Hindlimb muscle (tissue), 1 donor: ENCODE results near the gene CCDC88A. TPM values are rescaled to one million over a fixed set of nuclear protein-coding genes. Genes with fewer than 3 reads are reported as not detected.
"Not testable (repeated sequence)": the region's sequence is repeated elsewhere in the genome, so short reads cannot be mapped to it uniquely, and the experiment has no call there.

Source experiments
- DNase-seq: peaks from one replicate; pipeline ENCODE4 v3.0.0-alpha.2; 2013
- polyA plus RNA-seq: library from polyadenylated mRNA; unstranded; fragments of 120-200 nt; gene quantifications from one replicate; pipeline ENCODE4 v1.2.1, GENCODE V29; 2013; ENCODE audit not compliant: insufficient read length

CCDC88A gene
- polyA plus RNA-seq, 1 donor = 50.7 TPM

GRCh38 chr2:55371376-55371775, 48.3 kb downstream of the CCDC88A start:
- no peak for DNase-seq

GRCh38 chr2:55370208-55370607, 49.4 kb downstream of the CCDC88A start:
- no peak for DNase-seq

GRCh38 chr2:55365303-55365702, 54.4 kb downstream of the CCDC88A start:
- DNase-seq = no peak

- peak; percentile 66 for DNase-seq
These were observed 55.2 kb downstream of the CCDC88A start for GRCh38 chr2:55364189-55365055.

- no peak for DNase-seq
These were observed 56.0 kb downstream of the CCDC88A start for GRCh38 chr2:55363636-55364035.

DNA sequence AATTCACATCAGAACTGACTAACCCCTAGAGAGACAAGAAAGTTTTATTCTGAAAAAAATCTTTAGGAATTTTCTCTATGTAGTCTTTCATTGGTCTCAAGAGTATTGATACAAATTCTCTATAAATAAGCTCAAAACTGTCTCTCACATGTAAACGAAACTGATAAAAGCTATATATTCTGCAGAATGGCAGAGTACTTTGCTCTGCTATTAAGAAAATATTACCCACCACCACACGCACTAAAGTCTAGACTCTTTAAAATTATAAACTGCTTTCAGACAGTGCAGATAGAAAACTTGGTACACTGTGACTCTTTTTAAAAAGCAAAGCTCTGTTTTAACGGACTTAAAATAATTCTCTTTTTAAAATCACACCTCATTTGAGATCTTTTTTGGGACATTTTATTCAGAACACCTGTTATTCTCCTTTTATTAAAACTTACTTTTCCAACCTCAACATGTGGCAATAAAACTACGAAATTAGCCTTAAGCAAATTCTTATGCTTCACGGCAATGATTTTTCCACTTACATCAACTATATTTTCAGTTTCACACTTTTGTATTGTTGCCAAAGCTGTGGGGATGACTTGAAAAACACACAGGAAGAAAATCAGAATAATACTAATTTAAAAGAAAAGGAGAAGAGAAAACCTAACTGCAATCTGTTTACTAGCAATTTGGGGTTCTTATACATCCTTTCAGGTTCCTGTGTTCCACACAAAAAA, 58.0 kb downstream of the CCDC88A start:
- peak; percentile 27 for DNase-seq

DNA sequence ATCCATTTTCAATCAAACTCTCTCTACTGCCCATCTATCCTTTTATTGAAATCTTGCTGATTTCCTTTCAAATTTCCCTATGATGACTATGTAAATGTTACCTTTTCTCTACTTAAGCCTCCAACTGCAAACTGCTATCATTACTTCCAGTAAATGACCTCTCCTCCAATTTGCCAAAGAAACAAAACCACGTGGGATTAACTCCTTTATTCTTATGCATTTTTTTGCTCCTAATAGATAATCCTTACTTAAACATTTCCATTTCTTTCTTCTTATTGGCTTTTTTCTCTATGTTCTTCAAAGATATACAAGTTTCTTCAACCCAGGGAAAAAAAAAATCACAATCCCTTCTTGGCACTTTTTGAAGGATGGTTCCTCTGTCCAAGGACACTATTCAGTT, 61.2 kb downstream of the CCDC88A start:
- no peak for DNase-seq

DNA sequence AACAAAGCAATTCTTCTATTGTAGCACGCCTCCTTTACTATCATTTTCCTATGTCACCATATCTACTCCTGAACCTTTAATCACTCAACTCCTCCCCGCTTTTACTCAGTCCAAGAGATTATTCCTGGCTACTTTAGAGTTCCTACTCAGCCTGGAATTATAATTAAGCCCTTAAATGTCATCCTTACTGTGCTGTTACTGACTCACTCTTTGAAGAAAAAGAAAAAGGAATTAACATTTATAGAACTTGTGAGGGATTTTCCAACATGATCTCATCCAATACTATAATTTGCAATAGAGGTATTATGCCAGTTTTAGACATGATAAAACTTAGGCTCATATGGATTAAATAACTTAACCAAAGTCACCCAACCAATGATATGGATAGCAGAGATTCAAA, 61.7 kb downstream of the CCDC88A start:
- DNase-seq = peak; percentile 12

- no peak for DNase-seq
These were observed 62.5 kb downstream of the CCDC88A start for GRCh38 chr2:55357164-55357563.

- DNase-seq = not testable (repeated sequence)
These were observed 63.5 kb downstream of the CCDC88A start for GRCh38 chr2:55356136-55356535.

GRCh38 chr2:55355451-55355850, 64.2 kb downstream of the CCDC88A start:
- DNase-seq = no peak

DNA sequence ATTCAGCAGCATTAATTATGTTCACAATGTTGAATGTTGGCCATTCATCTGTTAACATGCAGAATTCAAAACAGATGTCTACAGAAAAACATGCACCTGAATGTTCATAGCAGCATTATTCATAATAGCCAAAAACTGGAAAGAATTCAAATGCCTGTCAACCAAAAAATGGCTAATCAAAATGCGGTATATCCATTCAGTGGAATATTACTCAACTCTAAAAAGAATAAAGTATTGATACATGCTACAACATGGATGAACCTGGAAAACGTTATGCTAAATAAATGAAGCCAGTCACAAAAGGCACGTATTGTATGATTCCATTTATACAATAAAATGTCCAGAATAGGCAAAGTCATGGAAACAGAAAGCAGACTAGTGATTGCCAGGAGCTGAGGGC, 68.0 kb downstream of the CCDC88A start:
- no peak for DNase-seq

DNA sequence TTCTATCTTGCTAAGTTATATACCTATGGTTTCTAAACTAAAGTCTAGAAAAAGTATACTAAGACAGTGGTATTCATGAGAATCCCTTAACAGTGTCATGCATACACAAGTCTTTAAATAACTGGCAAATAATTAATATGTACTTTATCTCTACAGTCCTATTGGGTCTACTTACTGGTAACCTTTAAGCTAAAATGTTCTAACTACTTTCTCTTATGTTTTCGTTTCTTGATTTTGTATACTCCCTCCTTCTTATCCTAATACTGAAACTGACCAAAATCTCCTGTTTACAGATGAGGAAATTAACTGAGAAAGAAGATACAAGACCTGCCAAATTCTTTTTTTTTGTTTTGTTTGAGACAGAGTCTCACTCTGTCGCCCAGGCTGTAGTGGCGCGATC, 74.6 kb downstream of the CCDC88A start:
- no peak for DNase-seq

- no peak for DNase-seq
These were observed 81.4 kb downstream of the CCDC88A start for GRCh38 chr2:55338268-55338667.

DNA sequence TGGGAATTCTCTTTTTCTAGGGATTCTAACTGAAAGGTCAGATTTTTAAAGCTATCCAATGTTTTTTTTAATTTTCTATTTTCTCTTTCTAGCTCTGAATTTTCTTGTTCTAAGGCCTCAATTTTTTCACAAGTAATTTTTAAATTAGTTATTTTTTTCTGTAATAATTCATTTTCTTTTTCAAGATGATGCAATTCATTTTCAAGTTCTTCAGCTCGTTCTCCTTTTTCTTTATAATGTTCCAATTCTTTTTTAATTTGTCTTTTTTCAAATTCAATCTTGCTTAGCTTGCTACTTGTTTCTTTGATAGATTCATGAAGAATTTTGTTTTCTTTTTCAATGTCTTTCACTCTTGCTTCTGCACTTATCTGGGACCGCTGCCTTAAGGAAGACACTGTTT, 84.9 kb downstream of the CCDC88A start:
- no peak for DNase-seq

GRCh38 chr2:55330541-55331297, 88.9 kb downstream of the CCDC88A start:
- DNase-seq = no peak

GRCh38 chr2:55327470-55328230, 92.0 kb downstream of the CCDC88A start:
- DNase-seq = no peak

- no peak for DNase-seq
These were observed 104.7 kb downstream of the CCDC88A start for GRCh38 chr2:55314985-55315384.

- no peak for DNase-seq
These were observed 108.2 kb downstream of the CCDC88A start for GRCh38 chr2:55311444-55311870.

GRCh38 chr2:55309446-55309845, 110.2 kb downstream of the CCDC88A start:
- DNase-seq = no peak

DNA sequence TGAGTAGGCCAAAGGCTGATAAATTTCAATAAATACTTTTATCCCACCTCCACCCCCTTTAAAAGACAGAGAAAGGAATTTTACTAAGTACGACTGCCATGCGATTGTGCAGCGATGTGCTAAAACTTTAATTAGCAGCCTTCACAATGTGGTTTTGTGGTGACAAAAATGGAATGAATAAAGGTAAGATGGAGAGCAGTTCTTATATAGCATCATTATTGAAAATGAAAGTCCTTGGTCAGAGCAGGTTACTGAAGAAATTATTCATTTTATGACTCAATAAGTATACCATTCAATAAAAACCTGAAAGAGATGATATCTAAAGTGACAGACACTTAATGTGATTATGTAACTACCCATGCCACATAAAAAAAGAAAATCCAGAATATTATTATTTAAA, 117.4 kb downstream of the CCDC88A start:
- DNase-seq = no peak

DNA sequence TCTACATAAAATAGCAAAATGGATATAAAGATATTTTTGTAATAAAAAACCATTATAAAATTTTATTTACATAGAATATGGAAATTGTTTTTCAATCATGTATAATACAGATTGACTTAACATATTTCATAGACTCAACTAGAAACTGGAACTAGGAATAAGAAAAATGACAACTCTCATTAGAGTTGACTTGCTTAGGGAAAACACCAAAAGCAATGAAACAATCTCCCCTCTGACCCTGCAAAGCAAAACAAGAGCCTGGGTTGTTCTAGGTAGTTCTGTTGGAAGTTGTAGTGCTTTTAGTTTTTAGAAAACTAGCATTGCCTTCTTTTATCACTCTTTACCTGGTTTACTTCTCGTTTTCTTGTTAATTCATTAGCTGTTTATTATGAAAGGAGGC, 118.4 kb downstream of the CCDC88A start:
- no peak for DNase-seq
